Measurements from ENCODE around the gene FBRSL1.

- TF ChIP-seq CTCF (IDR thresholded peaks at IDR 0.05; ENCODE audit: extremely low read depth in 1 of 2, insufficient read depth in 1 of 2, low read depth in 1 of 2, low read length in 2 of 2) (no peak), POLR2A (IDR thresholded peaks at IDR 0.05; ENCODE audit: low read depth, low read length) (no peak), MAX (IDR thresholded peaks at IDR 0.05; ENCODE audit: insufficient read depth, insufficient read length) (no peak), POLR2AphosphoS5 (IDR thresholded peaks at IDR 0.05; ENCODE audit: insufficient read depth, low read depth, low read length) (no peak)
Measured at GRCh38 chr12:132545955-132546354, 56.0 kb downstream of the FBRSL1 start.
